EH (cell line): ENCODE data around the gene SND1.
"Not testable (repeated sequence)": the region's sequence is repeated elsewhere in the genome, so short reads cannot be mapped to it uniquely, and the experiment has no call there.

Experiments
- DNase-seq: peaks from one replicate; pipeline ENCODE4 v3.0.0-alpha.2; 2015; ENCODE audit warnings: low read depth

The SND1 gene

GRCh38 chr7:127889677-127890076 is 237.7 kb downstream of the SND1 start:
- DNase-seq: no peak

- DNase-seq: no peak
These were observed 238.7 kb downstream of the SND1 start for GRCh38 chr7:127890726-127891125.

GRCh38 chr7:127891144-127891543 is 239.2 kb downstream of the SND1 start:
- peak; percentile 52 for DNase-seq

- no peak for DNase-seq
These were observed 240.0 kb downstream of the SND1 start for GRCh38 chr7:127891854-127892438.

GRCh38 chr7:127892488-127893314 is 240.7 kb downstream of the SND1 start:
- no peak for DNase-seq

GRCh38 chr7:127893547-127893946 is 241.6 kb downstream of the SND1 start:
- no peak for DNase-seq

GRCh38 chr7:127894588-127894987 is 242.6 kb downstream of the SND1 start:
- no peak for DNase-seq

GRCh38 chr7:127895360-127895759 is 243.4 kb downstream of the SND1 start:
- DNase-seq: no peak

- no peak for DNase-seq
These were observed 243.9 kb downstream of the SND1 start for GRCh38 chr7:127895814-127896280.

- DNase-seq: no peak
These were observed 244.7 kb downstream of the SND1 start for GRCh38 chr7:127896659-127897058.

GRCh38 chr7:127897704-127898454 is 245.9 kb downstream of the SND1 start:
- peak; percentile 26 for DNase-seq

GRCh38 chr7:127899411-127899810 is 247.4 kb downstream of the SND1 start:
- no peak for DNase-seq

- peak; percentile 53 for DNase-seq
These were observed 248.1 kb downstream of the SND1 start for GRCh38 chr7:127900141-127900540.

GRCh38 chr7:127900732-127901685 is 249.0 kb downstream of the SND1 start:
- peak; percentile 26 for DNase-seq

GRCh38 chr7:127901895-127902703 is 250.1 kb downstream of the SND1 start:
- DNase-seq: no peak

- not testable (repeated sequence) for DNase-seq
These were observed 250.8 kb downstream of the SND1 start for GRCh38 chr7:127902753-127903152.

- DNase-seq: no peak
These were observed 252.1 kb downstream of the SND1 start for GRCh38 chr7:127903892-127904669.

- peak; percentile 62 for DNase-seq
These were observed 252.6 kb downstream of the SND1 start for GRCh38 chr7:127904670-127904985.

- DNase-seq: no peak
These were observed 253.0 kb downstream of the SND1 start for GRCh38 chr7:127905021-127905420.
